GM19193 (cell line): ENCODE data around the gene ANKMY1.

Experiments used
- POLR2A ChIP-seq: IDR thresholded peaks from 4 replicates; pipeline ENCODE4 v1.6.1; 2011; ENCODE audit not compliant: insufficient read depth, insufficient read length; ENCODE audit errors: extremely low read depth

Gene ANKMY1

GRCh38 chr2:240437861-240438809, 119.7 kb downstream of the ANKMY1 start:
- no peak for TF ChIP-seq POLR2A

- no peak for TF ChIP-seq POLR2A
These were observed 120.3 kb downstream of the ANKMY1 start for GRCh38 chr2:240437551-240437860.

GRCh38 chr2:240436683-240437550, 120.9 kb downstream of the ANKMY1 start:
- TF ChIP-seq POLR2A: no peak

GRCh38 chr2:240435948-240436682, 121.7 kb downstream of the ANKMY1 start:
- no peak for TF ChIP-seq POLR2A

- TF ChIP-seq POLR2A: no peak
These were observed 122.3 kb downstream of the ANKMY1 start, which contains the start of gene GPC1 for GRCh38 chr2:240435457-240435947. GPC1 (plus strand) TSS chr2:240435663; CDS start chr2:240435919, 256 bp downstream.

- TF ChIP-seq POLR2A: no peak
These were observed 122.9 kb downstream of the ANKMY1 start for GRCh38 chr2:240434728-240435456.

- no peak for TF ChIP-seq POLR2A
These were observed 123.6 kb downstream of the ANKMY1 start for GRCh38 chr2:240433973-240434727.

- no peak for TF ChIP-seq POLR2A
These were observed 124.7 kb downstream of the ANKMY1 start for GRCh38 chr2:240432820-240433801.

GRCh38 chr2:240432430-240432819, 125.4 kb downstream of the ANKMY1 start:
- no peak for TF ChIP-seq POLR2A

- TF ChIP-seq POLR2A: no peak
These were observed 125.9 kb downstream of the ANKMY1 start for GRCh38 chr2:240431661-240432424.

GRCh38 chr2:240431271-240431660, 126.5 kb downstream of the ANKMY1 start:
- no peak for TF ChIP-seq POLR2A

- TF ChIP-seq POLR2A: no peak
These were observed 127.2 kb downstream of the ANKMY1 start for GRCh38 chr2:240430595-240430994.
